GM10266 (cell line): ENCODE measurements around the gene ATP8B4.

Source experiments
- DNase-seq: peaks from one replicate; pipeline ENCODE4 v3.0.0; 2012; ENCODE audit errors: extremely low spot score
- TF ChIP-seq, protein P1 (sequence below): IDR thresholded peaks from 2 replicates; pipeline ENCODE4 v1.5.1; 2012; ENCODE audit warnings: mild to moderate bottlenecking, low read depth; ENCODE audit not compliant: control insufficient read depth, insufficient read depth; ENCODE audit errors: missing control alignments

ATP8B4 gene

GRCh38 chr15:50068016-50068415, 51.0 kb downstream of the ATP8B4 start:
- DNase-seq: no peak
- TF ChIP-seq, protein P1, sequence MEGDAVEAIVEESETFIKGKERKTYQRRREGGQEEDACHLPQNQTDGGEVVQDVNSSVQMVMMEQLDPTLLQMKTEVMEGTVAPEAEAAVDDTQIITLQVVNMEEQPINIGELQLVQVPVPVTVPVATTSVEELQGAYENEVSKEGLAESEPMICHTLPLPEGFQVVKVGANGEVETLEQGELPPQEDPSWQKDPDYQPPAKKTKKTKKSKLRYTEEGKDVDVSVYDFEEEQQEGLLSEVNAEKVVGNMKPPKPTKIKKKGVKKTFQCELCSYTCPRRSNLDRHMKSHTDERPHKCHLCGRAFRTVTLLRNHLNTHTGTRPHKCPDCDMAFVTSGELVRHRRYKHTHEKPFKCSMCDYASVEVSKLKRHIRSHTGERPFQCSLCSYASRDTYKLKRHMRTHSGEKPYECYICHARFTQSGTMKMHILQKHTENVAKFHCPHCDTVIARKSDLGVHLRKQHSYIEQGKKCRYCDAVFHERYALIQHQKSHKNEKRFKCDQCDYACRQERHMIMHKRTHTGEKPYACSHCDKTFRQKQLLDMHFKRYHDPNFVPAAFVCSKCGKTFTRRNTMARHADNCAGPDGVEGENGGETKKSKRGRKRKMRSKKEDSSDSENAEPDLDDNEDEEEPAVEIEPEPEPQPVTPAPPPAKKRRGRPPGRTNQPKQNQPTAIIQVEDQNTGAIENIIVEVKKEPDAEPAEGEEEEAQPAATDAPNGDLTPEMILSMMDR: no peak

GRCh38 chr15:50067254-50067653, 51.8 kb downstream of the ATP8B4 start:
- no peak for DNase-seq
- TF ChIP-seq, protein P1: no peak

- no peak for DNase-seq
Measured at GRCh38 chr15:50066666-50067065, 52.4 kb downstream of the ATP8B4 start.

GRCh38 chr15:50066202-50066601, 52.8 kb downstream of the ATP8B4 start:
- TF ChIP-seq, protein P1: no peak
- DNase-seq: no peak

More at GRCh38 chr15:50066666-50067065, 52.4 kb downstream of the ATP8B4 start:
- TF ChIP-seq, protein P1: no peak

- TF ChIP-seq, protein P1: no peak
- no peak for DNase-seq
Measured at GRCh38 chr15:50065279-50065678, 53.8 kb downstream of the ATP8B4 start.

GRCh38 chr15:50064673-50065072, 54.4 kb downstream of the ATP8B4 start:
- TF ChIP-seq, protein P1: no peak
- DNase-seq: no peak

GRCh38 chr15:50063226-50063625, 55.8 kb downstream of the ATP8B4 start:
- no peak for DNase-seq
- TF ChIP-seq, protein P1: no peak
